Calu3 (cell line): Measurements from ENCODE around the gene HLX. TPM values are rescaled to one million over a fixed set of nuclear protein-coding genes. Genes with fewer than 3 reads are reported as not detected.

Experiments used
- BruUV-seq: library from RNA; stranded (reverse); fragments of 400-500 nt; replicated peaks from 2 replicates; lab custom pipeline; 2021; lab: Mats Ljungman, UMichigan
- CTCF ChIA-PET: fragments of 300-600 bp; sonication (Branson Sonifier 250); formaldehyde crosslinking; loops from one replicate; lab custom pipeline; 2022; ENCODE audit warnings: antibody characterized with exemption; lab: Charles Lee
- DNase-seq: peaks from one replicate; pipeline ENCODE4 v3.0.0; 2022
- H3K27ac Mint-ChIP-seq: one replicate; pipeline ENCODE4 v1.8.0; 2022; ENCODE audit warnings: mixed read lengths; ENCODE audit not compliant: unreplicated experiment
- H3K27me3 Mint-ChIP-seq: one replicate; pipeline ENCODE4 v1.8.0; 2022; ENCODE audit warnings: mixed read lengths; ENCODE audit not compliant: unreplicated experiment
- H3K36me3 Mint-ChIP-seq: one replicate; pipeline ENCODE4 v1.8.0; 2022; ENCODE audit warnings: mild to moderate bottlenecking, moderate library complexity, mixed read lengths; ENCODE audit not compliant: insufficient read depth, unreplicated experiment
- H3K4me1 Mint-ChIP-seq: one replicate; pipeline ENCODE4 v1.8.0; 2022; ENCODE audit warnings: mild to moderate bottlenecking, low read depth, mixed read lengths; ENCODE audit not compliant: unreplicated experiment
- H3K4me3 Mint-ChIP-seq: one replicate; pipeline ENCODE4 v1.8.0; 2022; ENCODE audit warnings: mild to moderate bottlenecking, low read depth, moderate library complexity, mixed read lengths; ENCODE audit not compliant: unreplicated experiment
- H3K9me3 Mint-ChIP-seq: one replicate; pipeline ENCODE4 v1.8.0; 2022; ENCODE audit warnings: low read depth, mixed read lengths; ENCODE audit not compliant: unreplicated experiment
- intact Hi-C: fragments of 100-400 bp; cut with micrococcal nuclease; formaldehyde crosslinking; loops from one replicate; pipeline ENCODE4 v1.10.0; 2022; ENCODE audit not compliant: unreplicated experiment
- total RNA-seq: library from RNA; stranded (reverse); gene quantifications from 2 replicates; pipeline ENCODE4 v1.2.3, GENCODE V29; 2022
- TF ChIP-seq, protein P1 (sequence below): fragments of 200-600 bp; IDR thresholded peaks from one replicate; pipeline ENCODE4 v1.8.0; 2022; ENCODE audit warnings: antibody characterized with exemption; ENCODE audit not compliant: unreplicated experiment

Gene HLX
- total RNA-seq, 1 experiment from 2014 or later = 0.09 TPM

DNA sequence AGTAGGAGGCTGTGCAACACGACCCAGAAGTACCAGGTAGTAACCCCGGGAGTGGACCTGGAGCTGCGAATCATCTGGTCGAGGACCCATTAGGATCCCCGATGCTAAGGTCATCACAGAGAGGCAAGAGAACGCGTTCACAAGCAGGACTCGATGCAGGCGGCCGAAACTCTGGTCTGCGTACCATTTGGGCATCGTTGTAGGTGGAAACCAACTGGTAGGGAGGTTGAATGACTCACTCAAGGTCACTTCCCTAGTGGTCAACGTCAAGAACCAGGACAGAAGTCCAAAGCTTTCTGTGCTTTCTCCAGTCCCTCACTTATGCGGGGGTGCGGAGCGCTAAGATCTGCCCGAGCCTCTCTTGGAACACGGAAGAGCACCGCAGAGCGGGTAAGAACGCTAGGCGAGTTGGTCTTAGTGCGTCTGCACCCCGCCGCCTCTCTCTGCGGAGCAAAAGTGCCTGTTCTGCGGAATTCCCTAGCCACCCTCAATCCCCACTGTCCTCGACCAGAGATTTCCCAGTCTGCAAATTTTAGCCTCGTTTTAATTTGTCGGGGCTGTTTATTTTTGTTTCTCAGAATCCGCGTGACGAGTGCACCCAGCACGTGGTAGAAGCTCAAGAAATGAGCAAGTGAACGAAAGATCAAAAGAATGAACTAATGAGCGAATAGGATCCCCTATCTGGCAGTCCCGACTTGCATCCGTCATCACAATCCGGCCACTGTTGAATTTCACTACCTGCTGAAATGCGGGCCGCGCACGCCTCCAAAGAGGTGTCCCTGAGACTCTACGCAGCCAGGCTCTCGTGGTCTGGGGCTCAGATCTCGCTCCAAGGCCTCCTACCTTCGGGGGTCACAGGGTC lies 12.2 kb downstream of the HLX start:
- no peak for DNase-seq
- no peak overlapping the region for H3K27ac Mint-ChIP-seq
- no peak overlapping the region for H3K4me3 Mint-ChIP-seq
- intact Hi-C loops = no loop called here
- H3K9me3 Mint-ChIP-seq = no peaks in the 10 kb centered on the region
- H3K27me3 Mint-ChIP-seq = peaks cover 38% of the 10 kb centered on the region
- BruUV-seq = no TSS peak
- H3K4me1 Mint-ChIP-seq = no peaks in the 10 kb centered on the region
- CTCF ChIA-PET = no interaction called here
- H3K36me3 Mint-ChIP-seq = no peaks in the 10 kb centered on the region
- TF ChIP-seq, protein P1, sequence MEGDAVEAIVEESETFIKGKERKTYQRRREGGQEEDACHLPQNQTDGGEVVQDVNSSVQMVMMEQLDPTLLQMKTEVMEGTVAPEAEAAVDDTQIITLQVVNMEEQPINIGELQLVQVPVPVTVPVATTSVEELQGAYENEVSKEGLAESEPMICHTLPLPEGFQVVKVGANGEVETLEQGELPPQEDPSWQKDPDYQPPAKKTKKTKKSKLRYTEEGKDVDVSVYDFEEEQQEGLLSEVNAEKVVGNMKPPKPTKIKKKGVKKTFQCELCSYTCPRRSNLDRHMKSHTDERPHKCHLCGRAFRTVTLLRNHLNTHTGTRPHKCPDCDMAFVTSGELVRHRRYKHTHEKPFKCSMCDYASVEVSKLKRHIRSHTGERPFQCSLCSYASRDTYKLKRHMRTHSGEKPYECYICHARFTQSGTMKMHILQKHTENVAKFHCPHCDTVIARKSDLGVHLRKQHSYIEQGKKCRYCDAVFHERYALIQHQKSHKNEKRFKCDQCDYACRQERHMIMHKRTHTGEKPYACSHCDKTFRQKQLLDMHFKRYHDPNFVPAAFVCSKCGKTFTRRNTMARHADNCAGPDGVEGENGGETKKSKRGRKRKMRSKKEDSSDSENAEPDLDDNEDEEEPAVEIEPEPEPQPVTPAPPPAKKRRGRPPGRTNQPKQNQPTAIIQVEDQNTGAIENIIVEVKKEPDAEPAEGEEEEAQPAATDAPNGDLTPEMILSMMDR = no peak

DNA sequence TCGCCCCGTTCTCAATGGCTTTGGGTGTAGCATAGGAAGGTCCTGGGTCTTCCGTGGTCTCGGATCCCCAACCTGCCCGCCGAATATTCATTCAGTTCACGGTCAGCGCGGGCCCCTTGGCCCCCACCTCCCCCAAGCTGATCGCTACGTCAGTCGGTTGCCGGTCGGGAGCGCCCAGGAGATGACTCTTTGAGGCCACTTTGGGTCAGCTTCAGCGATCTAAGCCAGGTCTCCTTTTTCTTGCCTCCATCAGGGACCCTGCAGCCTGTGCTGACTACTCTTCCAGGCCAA lies 12.8 kb downstream of the HLX start:
- peaks cover 38% of the 10 kb centered on the region for H3K27me3 Mint-ChIP-seq
- H3K4me1 Mint-ChIP-seq = no peaks in the 10 kb centered on the region
- no peak overlapping the region for H3K4me3 Mint-ChIP-seq

DNA sequence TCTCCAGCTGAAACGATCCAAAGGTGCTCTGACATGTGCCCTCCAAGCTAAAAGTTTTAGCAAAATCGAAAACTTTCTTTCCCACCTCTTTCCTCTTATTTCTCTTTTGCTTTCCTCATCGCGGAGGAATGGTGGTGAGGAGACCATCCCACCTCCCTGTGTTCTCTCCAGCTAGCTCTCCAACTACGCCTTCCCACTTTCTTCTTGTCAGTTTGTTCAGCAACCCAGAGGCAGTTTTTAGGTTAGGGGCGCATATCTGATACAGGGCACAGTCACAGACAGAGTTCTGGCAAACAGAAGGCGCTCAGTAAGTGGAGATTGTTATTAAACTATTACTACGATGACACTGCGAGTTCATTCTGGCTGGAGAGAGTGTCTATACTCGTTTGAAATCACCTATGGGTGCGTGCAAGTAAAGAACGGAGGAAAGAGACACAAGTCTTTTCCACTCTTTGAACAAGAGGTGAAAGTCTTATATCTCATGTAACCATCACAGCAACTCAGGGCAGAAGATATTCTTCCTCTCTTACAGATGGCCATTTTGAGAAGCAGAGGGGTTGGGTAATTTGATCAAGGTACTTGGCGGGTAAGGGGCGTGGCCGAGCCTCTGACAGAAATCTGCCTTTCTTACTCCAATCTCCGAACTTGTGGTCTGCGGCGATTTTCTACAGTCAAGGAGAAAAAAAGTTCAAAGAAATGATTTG lies 13.9 kb downstream of the HLX start:
- CTCF ChIA-PET = no interaction called here
- intact Hi-C loops = no loop called here
- no TSS peak for BruUV-seq
- Mint-ChIP-seq H3K4me1 (no peaks in the 10 kb centered on the region), H3K27ac (no peak overlapping the region), H3K27me3 (peaks cover 32% of the 10 kb centered on the region), H3K36me3 (no peaks in the 10 kb centered on the region), H3K9me3 (peaks cover 2% of the 10 kb centered on the region), H3K4me3 (no peak overlapping the region)
- TF ChIP-seq, protein P1 = no peak
- DNase-seq = no peak

More for the DNA sequence above, 12.8 kb downstream of the HLX start:
- TF ChIP-seq, protein P1 = no peak
- Mint-ChIP-seq H3K36me3 (no peaks in the 10 kb centered on the region), H3K27ac (no peak overlapping the region), H3K9me3 (peaks cover under 1% of the 10 kb centered on the region)
- no TSS peak for BruUV-seq
- no peak for DNase-seq
- CTCF ChIA-PET = no interaction called here
- intact Hi-C loops = no loop called here

DNA sequence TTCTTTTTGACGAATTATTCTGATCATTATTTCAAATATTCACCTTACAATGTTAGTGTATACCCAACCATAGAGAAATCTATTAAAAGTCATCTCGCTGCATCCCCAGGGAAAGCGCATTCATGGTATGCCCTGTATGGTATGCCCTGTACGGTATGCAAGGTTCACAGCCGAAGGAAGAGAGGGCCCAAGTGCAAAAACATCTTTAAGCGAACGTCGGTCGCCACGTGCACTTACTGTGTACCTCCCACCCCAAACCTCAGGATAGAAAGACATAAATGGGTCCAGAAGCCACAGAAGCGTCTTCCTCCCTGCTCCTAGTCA lies 14.4 kb downstream of the HLX start:
- no peaks in the 10 kb centered on the region for H3K36me3 Mint-ChIP-seq
- H3K27ac Mint-ChIP-seq = no peak overlapping the region
- peaks cover 2% of the 10 kb centered on the region for H3K9me3 Mint-ChIP-seq
- no peak overlapping the region for H3K4me3 Mint-ChIP-seq
- TF ChIP-seq, protein P1 = no peak
- no peak for DNase-seq
- BruUV-seq = no TSS peak
- no peaks in the 10 kb centered on the region for H3K4me1 Mint-ChIP-seq
- CTCF ChIA-PET = no interaction called here
- intact Hi-C loops = no loop called here
- peaks cover 27% of the 10 kb centered on the region for H3K27me3 Mint-ChIP-seq
